ENCODE measurements around the gene PALS2.

Gene PALS2, protein sequence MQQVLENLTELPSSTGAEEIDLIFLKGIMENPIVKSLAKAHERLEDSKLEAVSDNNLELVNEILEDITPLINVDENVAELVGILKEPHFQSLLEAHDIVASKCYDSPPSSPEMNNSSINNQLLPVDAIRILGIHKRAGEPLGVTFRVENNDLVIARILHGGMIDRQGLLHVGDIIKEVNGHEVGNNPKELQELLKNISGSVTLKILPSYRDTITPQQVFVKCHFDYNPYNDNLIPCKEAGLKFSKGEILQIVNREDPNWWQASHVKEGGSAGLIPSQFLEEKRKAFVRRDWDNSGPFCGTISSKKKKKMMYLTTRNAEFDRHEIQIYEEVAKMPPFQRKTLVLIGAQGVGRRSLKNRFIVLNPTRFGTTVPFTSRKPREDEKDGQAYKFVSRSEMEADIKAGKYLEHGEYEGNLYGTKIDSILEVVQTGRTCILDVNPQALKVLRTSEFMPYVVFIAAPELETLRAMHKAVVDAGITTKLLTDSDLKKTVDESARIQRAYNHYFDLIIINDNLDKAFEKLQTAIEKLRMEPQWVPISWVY

DNA sequence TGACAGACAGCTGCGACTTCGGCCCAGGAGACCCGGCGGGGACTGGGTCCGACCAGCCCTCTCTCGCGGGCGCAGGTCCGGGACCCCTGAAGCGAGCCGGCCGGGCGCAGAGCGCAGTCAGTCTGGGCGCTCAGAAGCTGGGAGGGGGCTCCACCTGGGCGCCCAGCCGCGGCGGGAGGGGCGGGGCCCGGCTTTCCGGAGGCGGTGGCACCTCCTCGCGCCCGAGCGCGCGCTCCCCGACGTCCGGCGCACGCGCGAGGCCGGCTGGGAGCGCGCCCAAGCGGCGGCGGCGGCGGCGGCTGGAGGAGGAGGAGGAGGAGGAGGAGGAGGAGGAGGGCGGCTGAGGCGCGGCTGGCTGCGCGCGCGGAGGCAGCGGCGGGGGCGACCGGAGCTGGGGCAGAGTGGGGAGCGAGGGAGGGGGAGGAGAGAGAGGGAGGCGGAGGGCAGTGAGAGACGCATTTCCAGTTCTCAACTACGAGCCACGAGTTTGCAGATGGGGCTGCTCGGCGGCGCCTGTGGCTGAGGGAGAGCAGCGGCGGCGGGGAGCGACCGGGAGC lies at the start of gene PALS2:
TSS of gene PALS2 (plus strand) at position 456 of the 557 bp plus-strand sequence. CDS start 50,216 bp downstream, outside the sequence.
- DNase-seq = peak; percentile 49

DNA sequence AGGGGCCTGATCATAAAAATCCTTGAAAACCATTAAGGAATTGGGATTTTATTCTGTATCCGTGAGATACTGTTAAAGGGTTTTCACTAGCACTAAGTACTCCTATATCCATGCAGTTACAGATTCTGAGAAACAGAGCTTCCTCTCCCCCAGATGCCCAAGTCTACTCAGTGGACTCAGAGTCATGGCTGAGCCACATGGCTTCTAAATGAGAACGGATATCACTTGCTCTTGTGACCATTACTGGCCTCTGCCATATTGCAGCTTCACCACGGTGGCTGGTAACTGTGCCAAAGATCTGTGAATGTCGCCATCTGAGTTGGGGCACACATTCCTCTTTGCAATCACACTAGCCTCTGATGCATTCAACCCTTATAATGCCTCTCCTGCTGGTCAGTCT lies 42.0 kb upstream of the PALS2 start:
- DNase-seq = no peak

DNA sequence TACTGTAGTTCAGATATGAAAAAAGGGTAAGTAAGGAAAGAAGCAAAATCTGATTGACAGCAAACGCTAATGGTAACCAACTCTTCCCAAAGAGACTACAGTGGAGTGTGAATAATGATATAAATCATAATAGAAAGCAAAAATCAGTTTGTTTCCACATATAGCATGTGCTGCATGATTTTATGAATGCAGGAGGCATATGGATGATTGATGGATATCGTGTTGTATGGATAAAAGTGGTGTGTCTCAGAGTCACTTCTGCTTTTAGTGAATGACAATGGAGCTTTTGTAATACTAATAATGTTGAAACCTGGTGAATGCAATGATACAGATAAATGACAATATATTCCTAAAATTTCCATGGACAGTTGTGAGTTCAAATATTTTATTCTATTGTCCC lies 36.6 kb upstream of the PALS2 start:
- no peak for DNase-seq

- DNase-seq = no peak
These were observed 32.3 kb upstream of the PALS2 start for GRCh38 chr7:24540956-24541355.

- no peak for DNase-seq
These were observed 28.0 kb upstream of the PALS2 start for GRCh38 chr7:24545215-24545614.

GRCh38 chr7:24548390-24548789 lies 24.9 kb upstream of the PALS2 start:
- no peak for DNase-seq

GRCh38 chr7:24549991-24550390 lies 23.3 kb upstream of the PALS2 start:
- DNase-seq = no peak

DNA sequence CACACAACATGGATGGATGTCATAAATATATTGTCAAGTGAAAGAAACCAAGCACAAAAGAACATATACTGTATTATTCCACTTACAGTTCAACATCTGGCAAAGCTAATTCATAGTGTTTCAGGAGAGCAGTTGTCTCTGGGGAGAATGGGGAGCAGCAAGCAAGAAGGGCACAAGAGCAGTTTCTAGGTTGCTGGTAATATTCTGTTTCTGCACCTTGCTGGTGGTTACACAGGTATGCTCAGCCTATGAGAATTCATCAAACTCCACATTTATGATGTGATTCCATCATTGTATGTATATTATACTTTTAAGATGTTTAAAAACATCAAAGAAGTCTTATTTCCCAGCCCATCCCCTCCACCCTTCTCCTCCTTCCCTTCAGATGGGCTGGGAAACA lies 18.1 kb upstream of the PALS2 start:
- DNase-seq = no peak

DNA sequence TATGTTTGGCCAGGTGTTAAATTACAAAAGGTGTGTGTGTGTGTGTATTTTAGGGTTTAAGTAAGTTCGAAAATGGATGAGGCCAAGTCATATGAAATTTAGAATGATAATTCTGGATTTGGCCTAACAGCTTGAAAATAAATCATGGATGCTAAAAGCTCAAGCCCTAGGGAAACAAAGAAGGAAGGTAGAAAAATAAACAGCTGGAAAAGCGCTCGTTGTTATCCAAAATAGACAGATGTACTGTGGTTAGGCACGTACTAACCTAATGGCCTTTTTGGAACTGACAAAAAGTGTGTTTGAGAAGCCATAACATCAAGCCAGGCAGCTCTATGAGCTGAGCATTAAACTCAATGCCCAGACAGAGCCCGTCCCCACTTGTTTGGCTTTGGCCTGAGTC lies 17.5 kb upstream of the PALS2 start:
- DNase-seq = peak; percentile 26

DNA sequence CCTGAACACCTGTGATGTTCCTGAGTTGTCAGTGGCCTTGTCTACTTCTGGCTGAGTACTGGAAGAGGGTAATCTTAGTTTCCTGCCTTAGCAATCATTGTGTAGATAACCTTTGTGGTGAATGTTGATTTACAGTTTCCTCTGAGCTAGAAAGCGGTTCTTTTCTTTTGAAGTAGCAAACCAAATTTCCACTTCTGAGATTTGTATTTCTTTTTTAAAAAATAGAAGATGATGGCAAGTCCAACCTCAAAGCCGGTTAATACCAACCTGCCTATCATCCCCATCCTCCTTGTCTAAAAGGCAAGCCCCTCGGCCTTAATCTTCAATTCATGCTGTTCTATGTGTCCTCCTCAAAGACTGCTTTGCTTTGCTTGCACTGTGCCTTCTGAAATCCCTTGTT lies 12.5 kb upstream of the PALS2 start:
- DNase-seq = no peak

DNA sequence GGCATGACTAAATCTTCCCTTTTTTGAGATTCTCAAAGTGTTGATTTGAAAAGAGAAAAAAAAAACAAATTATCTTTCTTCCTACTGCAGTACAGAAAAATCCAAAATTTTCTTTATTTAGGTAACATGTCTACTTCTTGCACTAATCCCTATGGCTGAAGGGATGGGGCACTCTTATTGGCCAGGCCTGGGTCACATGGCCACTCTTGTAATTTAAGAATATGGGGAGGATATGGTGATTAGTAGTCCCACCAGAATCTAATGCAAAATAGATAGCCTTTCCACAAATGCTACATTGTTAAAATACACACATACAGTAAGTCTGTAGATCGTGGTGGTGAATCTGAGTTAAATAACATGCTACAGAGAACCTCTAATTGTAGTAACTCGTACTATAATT lies 7.0 kb upstream of the PALS2 start:
- DNase-seq = no peak

GRCh38 chr7:24570983-24571382 lies 2.3 kb upstream of the PALS2 start:
- no peak for DNase-seq

DNA sequence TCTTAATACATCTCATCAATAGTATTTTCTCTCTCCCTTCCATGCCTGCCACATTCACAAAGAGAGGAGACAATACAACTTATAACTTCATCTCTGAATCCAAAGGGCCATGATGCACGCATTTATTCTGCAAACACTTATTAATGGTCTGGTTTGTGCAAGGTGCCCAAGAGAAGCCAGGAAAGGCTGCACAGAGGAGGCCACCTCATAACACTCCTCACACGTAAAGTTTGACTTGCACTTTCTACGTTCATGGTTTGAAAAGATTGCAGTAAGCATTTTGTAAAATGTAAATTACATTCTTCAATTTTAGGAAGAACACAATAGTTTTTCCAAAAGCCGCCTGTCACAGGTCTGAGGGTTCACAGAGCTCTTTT lies 1.2 kb upstream of the PALS2 start:
- no peak for DNase-seq

GRCh38 chr7:24572393-24572996 lies 757 bp upstream of the PALS2 start:
- no peak for DNase-seq

GRCh38 chr7:24573554-24574338 lies 494 bp downstream of the PALS2 start:
- peak; percentile 10 for DNase-seq

- no peak for DNase-seq
These were observed 1.1 kb downstream of the PALS2 start for GRCh38 chr7:24574386-24574785.

- no peak for DNase-seq
These were observed 1.7 kb downstream of the PALS2 start for GRCh38 chr7:24574950-24575349.

GRCh38 chr7:24576171-24577025 lies 3.1 kb downstream of the PALS2 start:
- peak; percentile 44 for DNase-seq

GRCh38 chr7:24578052-24578451 lies 4.8 kb downstream of the PALS2 start:
- DNase-seq = no peak

GRCh38 chr7:24580283-24580946 lies 7.2 kb downstream of the PALS2 start:
- DNase-seq = no peak

DNA sequence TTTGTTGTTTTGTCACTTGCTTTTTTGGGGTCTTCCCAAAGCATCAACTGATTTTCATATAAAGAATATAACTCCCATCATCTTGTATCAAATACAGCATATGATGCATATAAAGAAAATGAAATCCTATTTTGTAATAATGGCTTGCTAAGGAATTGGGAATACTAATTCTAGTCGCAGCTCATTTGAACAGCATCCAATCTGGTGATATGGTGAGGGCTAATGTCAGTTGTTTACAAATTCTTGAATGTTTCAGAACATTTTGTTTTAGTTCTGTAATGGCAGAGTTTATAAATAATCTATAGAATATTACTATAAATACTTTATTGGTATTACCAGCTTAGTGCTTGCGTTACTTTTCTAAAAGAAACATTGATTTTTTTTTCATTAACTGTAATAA lies 8.9 kb downstream of the PALS2 start:
- DNase-seq = no peak

- DNase-seq = no peak
These were observed 14.6 kb downstream of the PALS2 start for GRCh38 chr7:24587853-24588252.

Measured in NCI-H1694 (cell line).